Stimulated activated CD8-positive, alpha-beta memory T cell treated with anti-CD3 and anti-CD28 coated beads, Interleukin-12 subunit alpha, Interleukin-12 subunit beta, amount 100 ng/mL, for 4 hours (primary cell): Measurements from ENCODE around the gene C1orf105.
A peak's percentile ranks its signal among the peaks of the same experiment; 100 is the strongest.
"Not testable (repeated sequence)": the region's sequence is repeated elsewhere in the genome, so short reads cannot be mapped to it uniquely, and the experiment has no call there.

Experiments used
- DNase-seq: peaks from one replicate; pipeline ENCODE4 v3.0.0-alpha.2; 2020; ENCODE audit warnings: low read depth

Gene C1orf105

GRCh38 chr1:172420385-172420784 lies at the start of gene C1orf105:
Gene C1orf105, plus strand, starts transcription at chr1:172420685. Its CDS starts 201 bp downstream, at chr1:172420886.
- no peak for DNase-seq

- not testable (repeated sequence) for DNase-seq
Observed at GRCh38 chr1:172371646-172372045, 48.8 kb upstream of the C1orf105 start.

GRCh38 chr1:172373864-172374263 lies 46.6 kb upstream of the C1orf105 start:
- no peak for DNase-seq

GRCh38 chr1:172375211-172375631 lies 45.3 kb upstream of the C1orf105 start:
- DNase-seq, result no peak

- no peak for DNase-seq
Observed at GRCh38 chr1:172376431-172376830, 44.1 kb upstream of the C1orf105 start.

GRCh38 chr1:172377565-172377964 lies 42.9 kb upstream of the C1orf105 start:
- DNase-seq, result no peak

GRCh38 chr1:172378109-172378760 lies 42.2 kb upstream of the C1orf105 start:
- no peak for DNase-seq

GRCh38 chr1:172380441-172381244 lies 39.8 kb upstream of the C1orf105 start:
- DNase-seq, result no peak

GRCh38 chr1:172381946-172382345 lies 38.5 kb upstream of the C1orf105 start:
- DNase-seq, result no peak

GRCh38 chr1:172382406-172382805 lies 38.1 kb upstream of the C1orf105 start:
- no peak for DNase-seq

GRCh38 chr1:172382990-172383389 lies 37.5 kb upstream of the C1orf105 start:
- no peak for DNase-seq

GRCh38 chr1:172383536-172383935 lies 36.9 kb upstream of the C1orf105 start:
- no peak for DNase-seq

- DNase-seq, result no peak
Observed at GRCh38 chr1:172384656-172385055, 35.8 kb upstream of the C1orf105 start.

- DNase-seq, result no peak
Observed at GRCh38 chr1:172386046-172386445, 34.4 kb upstream of the C1orf105 start.

- DNase-seq, result no peak
Observed at GRCh38 chr1:172388490-172388889, 32.0 kb upstream of the C1orf105 start.

GRCh38 chr1:172390301-172390682 lies 30.2 kb upstream of the C1orf105 start:
- no peak for DNase-seq

- no peak for DNase-seq
Observed at GRCh38 chr1:172390683-172391551, 29.6 kb upstream of the C1orf105 start.

GRCh38 chr1:172391976-172392375 lies 28.5 kb upstream of the C1orf105 start:
- DNase-seq, result no peak

- no peak for DNase-seq
Observed at GRCh38 chr1:172393354-172393753, 27.1 kb upstream of the C1orf105 start.

- peak; percentile 29 for DNase-seq
Observed at GRCh38 chr1:172394141-172394751, 26.2 kb upstream of the C1orf105 start.

GRCh38 chr1:172394811-172395210 lies 25.7 kb upstream of the C1orf105 start:
- no peak for DNase-seq

GRCh38 chr1:172395576-172395975 lies 24.9 kb upstream of the C1orf105 start:
- no peak for DNase-seq
